Neural cell (in vitro differentiated cells): Measurements from ENCODE around the gene DYDC2. TPM values are rescaled to one million over a fixed set of nuclear protein-coding genes. Genes with fewer than 3 reads are reported as not detected.

Experiments used
- H2AFZ ChIP-seq: fragments of 200-600, 300-800 bp; sonication (generic), shearing (Covaris generic); 2 replicates; pipeline ENCODE4 v1.6.0; 2014; ENCODE audit warnings: low read depth, mild to moderate bottlenecking, antibody characterized with exemption, low read length, moderate library complexity
- H3F3A ChIP-seq: fragments of 200-600 bp; shearing (Covaris generic); 2 replicates; pipeline ENCODE4 v1.6.1; 2016; ENCODE audit warnings: mild to moderate bottlenecking, moderate library complexity, mixed read lengths, antibody characterized with exemption, low read length; ENCODE audit not compliant: insufficient read depth, poor library complexity, severe bottlenecking
- H3K27ac ChIP-seq: fragments of 200-600, 300-800 bp; sonication (generic), shearing (Covaris generic); 2 replicates; pipeline ENCODE4 v1.5.1; 2014; ENCODE audit warnings: mild to moderate bottlenecking, low read length, moderate library complexity
- H3K27me3 ChIP-seq: fragments of 300-800, 200-600 bp; sonication (generic), shearing (Covaris generic); 2 replicates; pipeline ENCODE4 v1.6.0; 2014; ENCODE audit warnings: mild to moderate bottlenecking, low read depth, low read length, moderate library complexity; ENCODE audit not compliant: insufficient read depth
- H3K36me3 ChIP-seq: fragments of 300-800, 200-600 bp; sonication (generic), shearing (Covaris generic); 2 replicates; pipeline ENCODE4 v1.5.1; 2014; ENCODE audit warnings: mild to moderate bottlenecking, antibody characterized with exemption, low read length, moderate library complexity; ENCODE audit not compliant: insufficient read depth
- H3K4me2 ChIP-seq: fragments of 300-800, 200-600 bp; sonication (generic), shearing (Covaris generic); 2 replicates; pipeline ENCODE4 v1.6.0; 2014; ENCODE audit warnings: mild to moderate bottlenecking, low read length
- H3K4me3 ChIP-seq: fragments of 300-800, 200-600 bp; sonication (generic), shearing (Covaris generic); 2 replicates; pipeline ENCODE4 v1.5.1; 2014; ENCODE audit warnings: mild to moderate bottlenecking, low read length, moderate library complexity
- H3K79me2 ChIP-seq: fragments of 200-600 bp; shearing (Covaris generic); replicated peaks from 2 replicates; pipeline ENCODE4 v1.6.0; 2014; ENCODE audit warnings: mild to moderate bottlenecking, low read length, moderate library complexity; ENCODE audit not compliant: insufficient read depth
- H3K9ac ChIP-seq: fragments of 300-800, 200-600 bp; sonication (generic), shearing (Covaris generic); 2 replicates; pipeline ENCODE4 v1.6.1; 2016; ENCODE audit warnings: mild to moderate bottlenecking, low read length, mixed read lengths
- H3K9me2 ChIP-seq: fragments of 200-600 bp; shearing (Covaris generic); 2 replicates; pipeline ENCODE4 v1.6.1; 2016; ENCODE audit warnings: mild to moderate bottlenecking, low read length, mixed read lengths; ENCODE audit not compliant: insufficient read depth
- H3K9me3 ChIP-seq: fragments of 200-600, 300-800 bp; sonication (generic), shearing (Covaris generic); 2 replicates; pipeline ENCODE4 v1.6.1; 2016; ENCODE audit warnings: mild to moderate bottlenecking, mixed run types, low read length, moderate library complexity, mixed read lengths
- H4K20me1 ChIP-seq: fragments of 200-600 bp; shearing (Covaris generic); 2 replicates; pipeline ENCODE4 v1.6.1; 2016; ENCODE audit warnings: mild to moderate bottlenecking, mixed run types; ENCODE audit not compliant: insufficient read depth
- CTCF ChIP-seq: fragments of 450-650 bp; IDR thresholded peaks from 2 replicates; pipeline ENCODE4 v1.5.1; 2014; ENCODE audit warnings: antibody characterized with exemption, mild to moderate bottlenecking, moderate library complexity; ENCODE audit not compliant: poor library complexity, severe bottlenecking
- EP300 ChIP-seq: fragments of 450-650 bp; conservative IDR thresholded peaks from 2 replicates; pipeline ENCODE4 v1.6.1; 2014; ENCODE audit warnings: antibody characterized with exemption, mild to moderate bottlenecking, moderate library complexity; ENCODE audit not compliant: poor library complexity, severe bottlenecking
- EZH2 ChIP-seq: fragments of 200-600, 300-800 bp; shearing (Covaris generic), sonication (generic); IDR thresholded peaks from 2 replicates; pipeline ENCODE4 v1.6.1; 2014; ENCODE audit warnings: antibody characterized with exemption, low read length, borderline replicate concordance, mild to moderate bottlenecking; ENCODE audit not compliant: insufficient read depth, poor library complexity, severe bottlenecking
- MXI1 ChIP-seq: fragments of 450-650 bp; conservative IDR thresholded peaks from 2 replicates; pipeline ENCODE4 v1.6.1; 2014; ENCODE audit warnings: antibody characterized with exemption, mild to moderate bottlenecking; ENCODE audit not compliant: poor library complexity, severe bottlenecking
- POLR2AphosphoS5 ChIP-seq: IDR thresholded peaks from 2 replicates; pipeline ENCODE4 v1.6.1; 2012
- RAD21 ChIP-seq: fragments of 450-650 bp; conservative IDR thresholded peaks from 2 replicates; pipeline ENCODE4 v1.6.1; 2014; ENCODE audit warnings: antibody characterized with exemption, mild to moderate bottlenecking, moderate library complexity
- REST ChIP-seq: IDR thresholded peaks from 2 replicates; pipeline ENCODE4 v1.6.1; 2012; ENCODE audit warnings: borderline replicate concordance
- SMC3 ChIP-seq: fragments of 450-650 bp; conservative IDR thresholded peaks from 2 replicates; pipeline ENCODE4 v1.6.1; 2014; ENCODE audit warnings: antibody characterized with exemption, mild to moderate bottlenecking, moderate library complexity; ENCODE audit not compliant: poor library complexity
- TAF1 ChIP-seq: IDR thresholded peaks from 2 replicates; pipeline ENCODE4 v1.6.1; 2012; ENCODE audit warnings: low read depth
- polyA plus RNA-seq: library from polyadenylated mRNA; depleted of rRNA; stranded (reverse); fragments of >200 nt; gene quantifications from 2 replicates; pipeline ENCODE4 v1.2.3, GENCODE V29; 2014

DYDC2 gene
- polyA plus RNA-seq, 1 donor from 2014 or later, result 2.4 TPM

GRCh38 chr10:80315391-80315790 lies 41.2 kb upstream of the DYDC2 start:
- Histone ChIP-seq H3K27me3 (no peaks in the 10 kb centered on the region), H3K9ac (no peak overlapping the region), H3K4me2 (no peak overlapping the region), H3K36me3 (no peaks in the 10 kb centered on the region), H3K9me2 (no peaks in the 10 kb centered on the region), H3K79me2 (no peaks in the 10 kb centered on the region), H3F3A (no peaks in the 10 kb centered on the region), H3K4me3 (no peak overlapping the region), H4K20me1 (no peaks in the 10 kb centered on the region), H2AFZ (no peak overlapping the region), H3K27ac (no peak overlapping the region), H3K9me3 (no peaks in the 10 kb centered on the region)
- TF ChIP-seq EP300 (no peak), CTCF (no peak), SMC3 (no peak), MXI1 (no peak), REST (no peak)

GRCh38 chr10:80318742-80319141 lies 37.8 kb upstream of the DYDC2 start:
- Histone ChIP-seq H3K9me2 (no peaks in the 10 kb centered on the region), H3K4me3 (no peak overlapping the region), H3K27ac (no peak overlapping the region)

More at GRCh38 chr10:80318742-80319141, 37.8 kb upstream of the DYDC2 start:
- Histone ChIP-seq H3K4me2 (no peak overlapping the region), H4K20me1 (no peaks in the 10 kb centered on the region), H3K79me2 (no peaks in the 10 kb centered on the region), H3K9ac (no peak overlapping the region), H2AFZ (no peak overlapping the region), H3K27me3 (no peaks in the 10 kb centered on the region), H3K9me3 (no peaks in the 10 kb centered on the region), H3K36me3 (no peaks in the 10 kb centered on the region), H3F3A (no peaks in the 10 kb centered on the region)
- TF ChIP-seq REST, result no peak
- no peak for TF ChIP-seq EZH2
- no peak for TF ChIP-seq POLR2AphosphoS5
- TF ChIP-seq EP300, result no peak
- TF ChIP-seq RAD21, result no peak
- TF ChIP-seq SMC3, result no peak
- no peak for TF ChIP-seq TAF1
- no peak for TF ChIP-seq CTCF
- TF ChIP-seq MXI1, result no peak
